Activated CD4-positive, alpha-beta T cell treated with anti-CD3 and anti-CD28 coated beads, Interleukin-2, amount 50 U/mL, for 48 hours (primary cell): ENCODE results near the gene LYSET.
"Not testable (repeated sequence)": the region's sequence is repeated elsewhere in the genome, so short reads cannot be mapped to it uniquely, and the experiment has no call there.

Experiments
- DNase-seq, 2 experiments: peaks; one replicate each; pipeline ENCODE4 v3.0.0-alpha.2; 2020

Gene LYSET

GRCh38 chr14:93230539-93230938, 45.4 kb downstream of the LYSET start:
- DNase-seq, result no peak

GRCh38 chr14:93231129-93231979, 46.2 kb downstream of the LYSET start:
- peak in 1 of 2 experiments; percentile 5 for DNase-seq

GRCh38 chr14:93232159-93232558, 47.0 kb downstream of the LYSET start:
- no peak for DNase-seq

GRCh38 chr14:93233078-93233477, 48.0 kb downstream of the LYSET start:
- not testable (repeated sequence) for DNase-seq

GRCh38 chr14:93234798-93235197, 49.7 kb downstream of the LYSET start:
- no peak for DNase-seq
